GM12865 (cell line): Measurements from ENCODE around the gene TMEM35B.

ENCODE experiments used
- DNase-seq: peaks from one replicate; pipeline ENCODE4 v3.0.0; 2010; ENCODE audit warnings: low read depth
- H3K4me3 ChIP-seq: 2 replicates; pipeline ENCODE4 v1.5.1; 2011; ENCODE audit warnings: mild to moderate bottlenecking, low read depth, low read length, control low read depth
- TF ChIP-seq, protein P1 (sequence below): IDR thresholded peaks from 2 replicates; pipeline ENCODE4 v1.5.1; 2011; ENCODE audit warnings: low read length, control low read depth, low read depth, inconsistent platforms; ENCODE audit not compliant: insufficient read depth; ENCODE audit errors: missing control alignments

Gene TMEM35B

DNA sequence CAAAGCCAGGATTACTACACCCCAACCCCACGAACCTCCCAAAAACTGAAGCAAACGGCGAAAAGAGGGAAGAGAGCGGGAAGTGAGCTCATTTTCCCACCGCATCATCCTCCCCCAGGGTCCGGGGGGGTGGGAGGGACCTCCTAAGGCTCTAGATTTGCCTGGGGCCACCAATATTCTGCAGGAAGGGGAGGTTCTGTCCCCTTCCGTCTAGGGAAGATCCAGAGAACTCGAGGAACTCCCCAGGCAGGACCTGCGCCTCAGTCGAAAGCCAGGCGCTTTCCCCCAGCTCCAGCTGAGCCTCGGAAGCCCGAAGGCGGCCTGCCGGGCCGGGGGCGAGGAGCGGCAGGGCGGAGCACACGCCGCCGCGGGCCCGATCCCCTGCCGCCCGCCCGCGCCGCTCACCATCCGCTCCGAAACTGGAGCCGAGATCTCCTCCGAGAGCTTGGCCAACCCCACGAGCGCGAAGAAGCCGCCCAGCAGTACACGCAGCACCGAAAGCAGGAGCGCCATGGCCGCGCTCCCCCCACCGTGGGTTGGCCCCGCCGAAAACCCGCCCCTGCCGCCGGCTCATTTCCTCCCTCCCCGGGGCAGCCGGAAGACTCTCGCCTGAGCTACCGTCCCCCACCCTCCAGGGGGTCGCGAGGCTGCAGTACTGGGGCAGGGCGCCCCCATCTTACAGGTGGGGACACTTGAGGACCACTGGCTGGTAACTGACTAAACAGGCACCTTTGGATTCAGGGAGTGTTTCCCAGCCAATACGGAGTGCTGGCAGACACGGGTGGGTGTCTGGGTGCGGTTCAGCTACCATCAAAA lies at the start of gene TMEM35B:
TSS of gene TMEM35B (minus strand) at position 555 of the 816 bp plus-strand sequence. CDS start at position 513, 42 bp downstream.
- H3K4me3 ChIP-seq, result peak within 1 kb of the TSS; percentile 75
- DNase-seq, result peak; percentile 86
- TF ChIP-seq, protein P1, sequence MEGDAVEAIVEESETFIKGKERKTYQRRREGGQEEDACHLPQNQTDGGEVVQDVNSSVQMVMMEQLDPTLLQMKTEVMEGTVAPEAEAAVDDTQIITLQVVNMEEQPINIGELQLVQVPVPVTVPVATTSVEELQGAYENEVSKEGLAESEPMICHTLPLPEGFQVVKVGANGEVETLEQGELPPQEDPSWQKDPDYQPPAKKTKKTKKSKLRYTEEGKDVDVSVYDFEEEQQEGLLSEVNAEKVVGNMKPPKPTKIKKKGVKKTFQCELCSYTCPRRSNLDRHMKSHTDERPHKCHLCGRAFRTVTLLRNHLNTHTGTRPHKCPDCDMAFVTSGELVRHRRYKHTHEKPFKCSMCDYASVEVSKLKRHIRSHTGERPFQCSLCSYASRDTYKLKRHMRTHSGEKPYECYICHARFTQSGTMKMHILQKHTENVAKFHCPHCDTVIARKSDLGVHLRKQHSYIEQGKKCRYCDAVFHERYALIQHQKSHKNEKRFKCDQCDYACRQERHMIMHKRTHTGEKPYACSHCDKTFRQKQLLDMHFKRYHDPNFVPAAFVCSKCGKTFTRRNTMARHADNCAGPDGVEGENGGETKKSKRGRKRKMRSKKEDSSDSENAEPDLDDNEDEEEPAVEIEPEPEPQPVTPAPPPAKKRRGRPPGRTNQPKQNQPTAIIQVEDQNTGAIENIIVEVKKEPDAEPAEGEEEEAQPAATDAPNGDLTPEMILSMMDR, result no peak

DNA sequence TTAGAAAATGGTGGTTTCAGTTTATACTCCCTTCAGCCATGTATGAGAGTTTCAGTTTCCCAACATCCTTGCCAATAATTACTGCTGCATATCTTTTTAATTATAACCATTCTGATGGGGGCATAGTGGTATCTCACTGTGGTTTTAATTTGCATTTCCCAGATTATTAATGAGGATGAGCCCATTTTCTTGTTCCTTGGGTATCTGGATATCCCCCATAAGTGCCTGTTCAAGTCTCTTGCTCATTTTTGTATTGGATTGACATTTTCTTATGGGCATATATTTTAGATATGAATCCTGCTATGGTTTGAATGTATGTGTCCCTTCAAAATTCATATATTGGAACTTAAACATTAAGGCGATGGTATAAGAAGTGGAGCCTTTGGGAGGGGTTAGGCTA lies 48.2 kb upstream of the TMEM35B start:
- H3K4me3 ChIP-seq, result no peak overlapping the region
- TF ChIP-seq, protein P1, result no peak
- DNase-seq, result no peak

DNA sequence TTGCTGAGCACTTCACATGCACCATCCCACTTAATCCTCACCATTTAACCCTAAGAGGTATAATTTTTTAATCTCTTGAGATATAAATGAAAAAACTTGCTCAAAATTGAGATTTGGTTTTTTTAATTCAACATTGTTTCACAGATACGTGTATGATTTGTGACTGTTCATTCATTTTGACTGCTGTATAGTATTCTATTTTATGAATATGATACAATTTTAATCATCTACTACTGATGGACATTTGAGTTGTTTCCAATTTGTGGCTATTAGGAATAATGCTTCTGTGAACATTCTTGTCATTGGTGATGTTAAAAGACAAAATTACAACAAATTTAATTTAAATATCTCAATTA lies 47.2 kb upstream of the TMEM35B start:
- TF ChIP-seq, protein P1, result no peak
- H3K4me3 ChIP-seq, result peak overlapping the region; percentile 79
- DNase-seq, result no peak

DNA sequence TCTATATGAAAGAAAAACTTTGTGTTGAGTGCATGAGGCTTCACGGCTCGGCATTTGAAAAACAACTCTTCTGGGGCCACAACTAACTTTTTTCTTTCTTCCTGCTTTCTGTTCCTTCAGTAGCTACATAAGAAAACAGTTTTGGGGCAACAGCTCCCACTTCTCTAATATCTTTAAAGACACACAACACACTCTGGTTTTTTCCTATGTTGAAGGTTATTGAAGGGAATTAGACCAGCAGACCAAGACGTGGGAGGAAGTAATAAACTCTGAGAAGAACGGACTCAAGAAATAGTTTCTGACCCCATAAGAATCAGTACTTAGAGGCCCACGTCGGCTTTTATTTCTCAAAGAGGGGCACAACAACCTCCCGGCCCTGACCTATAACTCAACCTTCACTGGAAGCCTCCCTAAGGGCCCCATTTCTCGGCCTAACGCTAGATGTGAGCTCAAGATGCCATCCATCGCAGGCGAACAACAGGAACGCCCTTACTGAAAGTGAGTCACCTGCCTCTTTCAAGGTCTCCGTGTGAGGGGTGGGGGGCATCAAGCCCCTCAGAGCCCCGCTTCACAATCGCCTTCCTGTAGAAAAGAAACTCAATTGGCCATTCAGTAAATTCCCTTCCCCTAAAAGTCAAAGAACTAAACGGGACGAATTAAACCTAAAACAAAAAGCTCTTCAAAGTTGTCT lies 45.8 kb upstream of the TMEM35B start:
- DNase-seq, result peak; percentile 57
- TF ChIP-seq, protein P1, result no peak
- H3K4me3 ChIP-seq, result peak overlapping the region; percentile 79

DNA sequence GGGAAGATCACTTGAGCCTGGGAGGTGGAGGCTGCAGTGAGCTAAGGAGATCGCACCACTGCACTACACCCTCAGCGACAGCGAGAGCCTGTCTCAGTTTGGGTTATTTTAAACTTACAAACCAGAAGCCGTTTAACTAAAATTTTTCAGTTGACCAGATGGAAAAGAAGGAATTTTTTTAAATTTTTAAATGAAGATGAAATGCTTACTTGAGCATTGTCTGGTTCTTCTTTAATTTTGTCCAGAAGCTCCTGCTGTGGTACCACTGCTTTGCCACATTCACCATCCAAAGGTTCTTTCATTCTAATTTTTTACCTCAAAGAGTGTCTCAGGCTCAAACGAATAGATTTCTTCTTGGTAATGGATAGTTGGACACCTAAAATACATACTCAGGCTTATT lies 45.2 kb upstream of the TMEM35B start:
- TF ChIP-seq, protein P1, result no peak
- H3K4me3 ChIP-seq, result peak overlapping the region; percentile 79

DNA sequence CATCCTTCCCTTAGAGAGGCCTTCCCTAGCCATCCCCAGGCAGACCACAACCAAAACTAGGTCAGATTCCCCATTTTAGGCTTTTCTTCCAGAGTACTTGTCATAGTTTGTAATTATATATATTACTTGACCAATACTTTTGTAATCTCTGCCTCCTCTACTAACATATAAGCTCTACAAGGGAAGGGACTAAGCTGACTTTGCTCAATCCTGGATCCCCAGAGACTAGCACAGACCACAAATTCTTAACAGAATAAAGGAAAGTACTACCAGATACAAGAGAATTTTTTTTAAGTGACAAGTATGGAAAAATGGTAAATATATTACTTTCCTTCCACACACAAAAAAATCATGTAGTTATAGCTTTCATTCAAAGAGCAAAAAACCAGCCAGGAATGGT lies 44.6 kb upstream of the TMEM35B start:
- H3K4me3 ChIP-seq, result peak overlapping the region; percentile 79
- DNase-seq, result no peak
- TF ChIP-seq, protein P1, result no peak

More for the DNA sequence above, 45.2 kb upstream of the TMEM35B start:
- no peak for DNase-seq
